ENCODE data around the gene TXNRD1.

Gene TXNRD1

GRCh38 chr12:104334581-104334980 lies 119.0 kb downstream of the TXNRD1 start:
- Mint-ChIP-seq H3K9me3 (no peaks in the 10 kb centered on the region), H3K27ac (no peak overlapping the region), H3K36me3 (ENCODE audit: low read depth) (peaks cover 33% of the 10 kb centered on the region), H3K27me3 (ENCODE audit: low read depth) (no peaks in the 10 kb centered on the region), H3K4me3 (no peak overlapping the region), H3K4me1 (peaks cover 3% of the 10 kb centered on the region)
- TF ChIP-seq CTCF (IDR thresholded peaks at IDR 0.05; ENCODE audit: unreplicated experiment in 3 of 3), result no peak

GRCh38 chr12:104336115-104336514 lies 120.5 kb downstream of the TXNRD1 start:
- no peak for TF ChIP-seq CTCF (IDR thresholded peaks at IDR 0.05; ENCODE audit: unreplicated experiment in 3 of 3)
- H3K4me3 Mint-ChIP-seq, result no peak overlapping the region
- H3K27ac Mint-ChIP-seq, result no peak overlapping the region
- no peaks in the 10 kb centered on the region for H3K9me3 Mint-ChIP-seq
- H3K36me3 Mint-ChIP-seq (ENCODE audit: low read depth), result peaks cover 43% of the 10 kb centered on the region
- H3K4me1 Mint-ChIP-seq, result peaks cover 18% of the 10 kb centered on the region
- no peaks in the 10 kb centered on the region for H3K27me3 Mint-ChIP-seq (ENCODE audit: low read depth)

- Mint-ChIP-seq H3K27me3 (ENCODE audit: low read depth) (no peaks in the 10 kb centered on the region), H3K9me3 (no peaks in the 10 kb centered on the region), H3K4me3 (no peak overlapping the region), H3K36me3 (ENCODE audit: low read depth) (peaks cover 50% of the 10 kb centered on the region), H3K4me1 (peaks cover 20% of the 10 kb centered on the region), H3K27ac (no peak overlapping the region)
- no peak for TF ChIP-seq CTCF (IDR thresholded peaks at IDR 0.05; ENCODE audit: unreplicated experiment in 3 of 3)
These were observed 121.5 kb downstream of the TXNRD1 start for GRCh38 chr12:104337030-104337558.

GRCh38 chr12:104339663-104340062 lies 124.1 kb downstream of the TXNRD1 start:
- peaks cover 20% of the 10 kb centered on the region for H3K4me1 Mint-ChIP-seq
- H3K9me3 Mint-ChIP-seq, result no peaks in the 10 kb centered on the region
- peak overlapping the region in 2 of 3 experiments; percentile 63 to 86 for H3K27ac Mint-ChIP-seq
- H3K36me3 Mint-ChIP-seq (ENCODE audit: low read depth), result peaks cover 55% of the 10 kb centered on the region
- no peak for TF ChIP-seq CTCF (IDR thresholded peaks at IDR 0.05; ENCODE audit: unreplicated experiment in 3 of 3)
- no peaks in the 10 kb centered on the region for H3K27me3 Mint-ChIP-seq (ENCODE audit: low read depth)
- no peak overlapping the region for H3K4me3 Mint-ChIP-seq

GRCh38 chr12:104340177-104340576 lies 124.6 kb downstream of the TXNRD1 start:
- Mint-ChIP-seq H3K27ac (peak overlapping the region in 2 of 3 experiments; percentile 81 to 86), H3K36me3 (ENCODE audit: low read depth) (peaks cover 52% of the 10 kb centered on the region), H3K4me1 (peaks cover 20% of the 10 kb centered on the region), H3K9me3 (no peaks in the 10 kb centered on the region), H3K27me3 (ENCODE audit: low read depth) (no peaks in the 10 kb centered on the region), H3K4me3 (no peak overlapping the region)
- TF ChIP-seq CTCF (IDR thresholded peaks at IDR 0.05; ENCODE audit: unreplicated experiment in 3 of 3), result no peak

GRCh38 chr12:104340925-104341611 lies 125.5 kb downstream of the TXNRD1 start:
- Mint-ChIP-seq H3K9me3 (no peaks in the 10 kb centered on the region), H3K27me3 (ENCODE audit: low read depth) (no peaks in the 10 kb centered on the region), H3K27ac (peak overlapping the region in 1 of 3 experiments; percentile 86), H3K36me3 (ENCODE audit: low read depth) (peaks cover 56% of the 10 kb centered on the region), H3K4me1 (peaks cover 20% of the 10 kb centered on the region), H3K4me3 (no peak overlapping the region)
- no peak for TF ChIP-seq CTCF (IDR thresholded peaks at IDR 0.05; ENCODE audit: unreplicated experiment in 3 of 3)
